Hindlimb muscle (tissue), 1 donor: ENCODE data around the gene ATP5ME. TPM values are rescaled to one million over a fixed set of nuclear protein-coding genes. Genes with fewer than 3 reads are reported as not detected.
"Not testable (repeated sequence)": the region's sequence is repeated elsewhere in the genome, so short reads cannot be mapped to it uniquely, and the experiment has no call there.

Experiments used
- DNase-seq: peaks from one replicate; pipeline ENCODE4 v3.0.0-alpha.2; 2013
- polyA plus RNA-seq: library from polyadenylated mRNA; unstranded; fragments of 120-200 nt; gene quantifications from one replicate; pipeline ENCODE4 v1.2.1, GENCODE V29; 2013; ENCODE audit not compliant: insufficient read length

Gene ATP5ME
- polyA plus RNA-seq, 1 donor = 251 TPM

GRCh38 chr4:683247-683897 lies 9.3 kb upstream of the ATP5ME start:
- DNase-seq = no peak

DNA sequence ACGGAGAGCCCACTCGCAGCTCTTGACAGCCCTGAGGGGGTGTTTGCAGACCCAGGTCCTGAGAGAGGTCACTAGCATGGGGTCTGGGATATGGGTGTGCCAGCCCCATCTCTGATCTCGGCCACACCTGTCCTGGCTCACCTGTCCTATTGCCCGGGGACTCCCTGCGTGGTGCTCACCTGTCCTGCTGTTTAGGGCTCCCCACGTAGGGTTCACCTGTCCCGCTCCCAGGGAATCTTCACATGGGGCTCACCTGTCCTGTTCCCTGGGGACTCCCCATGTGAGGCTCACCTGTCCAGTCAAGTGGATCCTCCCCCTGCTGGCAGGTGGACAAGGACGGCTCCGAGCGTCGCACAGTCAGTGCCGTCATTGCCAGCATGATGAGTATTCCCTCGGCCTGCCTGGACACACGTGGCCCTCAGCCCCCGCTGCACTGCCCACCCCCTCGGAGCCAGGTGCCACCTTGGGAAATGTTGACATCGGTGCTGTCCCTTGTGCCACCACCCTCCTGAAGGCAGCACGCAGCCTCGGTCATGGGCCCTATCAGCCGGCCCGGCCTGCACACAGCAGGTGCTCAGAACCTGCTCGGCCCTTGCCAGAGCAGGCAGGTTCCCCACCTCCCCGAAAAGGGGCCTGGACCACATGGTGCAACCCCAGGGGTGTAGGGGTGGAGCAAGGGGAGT lies 8.6 kb upstream of the ATP5ME start:
- DNase-seq = no peak

DNA sequence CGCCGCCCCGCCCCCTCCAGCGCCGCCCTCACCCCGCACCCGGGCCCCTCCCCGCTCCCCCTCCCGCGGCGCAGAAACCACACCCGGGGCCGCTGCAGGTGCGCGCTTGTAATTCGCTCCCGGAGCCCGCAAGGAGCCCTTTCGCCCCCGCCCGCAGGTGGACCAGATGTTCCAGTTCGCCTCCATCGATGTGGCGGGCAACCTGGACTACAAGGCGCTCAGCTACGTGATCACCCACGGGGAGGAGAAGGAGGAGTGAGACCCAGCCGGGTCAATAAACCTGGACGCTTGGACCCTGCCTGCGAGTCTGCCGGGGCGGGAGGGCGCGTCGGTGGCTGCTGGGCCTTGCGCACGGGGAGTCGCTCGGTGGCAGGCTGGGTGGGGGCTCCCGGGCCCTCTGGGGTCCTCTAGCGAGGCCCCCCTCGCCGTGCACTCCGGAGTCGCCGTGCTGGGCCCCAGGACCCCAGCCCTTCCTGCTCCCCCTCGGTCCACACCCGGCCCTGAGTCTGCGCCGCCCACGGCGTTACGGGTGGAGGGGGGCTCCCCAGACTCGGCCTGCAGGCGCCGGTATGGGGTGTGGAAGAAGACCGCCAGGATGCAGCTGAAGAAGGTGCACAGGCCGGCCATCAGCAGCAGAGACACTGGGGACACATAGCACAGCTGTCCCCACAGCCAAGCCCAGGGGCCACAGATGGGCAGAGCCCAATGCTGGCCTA lies 7.8 kb upstream of the ATP5ME start:
- DNase-seq = no peak

- DNase-seq = peak; percentile 74
Measured at GRCh38 chr4:680928-681645, 7.0 kb upstream of the ATP5ME start.

- DNase-seq = no peak
Measured at GRCh38 chr4:680551-680927, 6.5 kb upstream of the ATP5ME start.

GRCh38 chr4:680091-680490 lies 6.0 kb upstream of the ATP5ME start:
- DNase-seq = no peak

DNA sequence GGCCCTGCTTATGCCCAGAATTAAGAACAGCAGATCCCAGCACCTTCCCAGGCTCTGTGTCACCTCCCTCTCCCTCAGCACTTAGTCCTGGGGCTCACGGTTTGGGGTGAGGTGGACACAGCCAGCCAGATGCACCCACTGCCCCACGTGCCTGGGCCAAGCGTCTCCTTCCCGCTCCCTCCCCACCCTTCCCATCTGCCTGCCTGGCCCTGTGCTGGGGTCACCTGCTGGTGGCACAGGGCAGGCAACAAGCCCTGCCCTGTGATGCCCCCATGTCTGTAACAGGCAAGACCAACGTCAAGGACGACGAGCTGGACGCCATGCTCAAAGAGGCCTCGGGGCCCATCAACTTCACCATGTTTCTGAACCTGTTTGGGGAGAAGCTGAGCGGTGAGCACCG lies 5.6 kb upstream of the ATP5ME start:
- DNase-seq = no peak

- DNase-seq = no peak
Measured at GRCh38 chr4:679104-679481, 5.0 kb upstream of the ATP5ME start.

- no peak for DNase-seq
Measured at GRCh38 chr4:678331-679103, 4.4 kb upstream of the ATP5ME start.

GRCh38 chr4:677431-678293 lies 3.6 kb upstream of the ATP5ME start:
- DNase-seq = no peak

DNA sequence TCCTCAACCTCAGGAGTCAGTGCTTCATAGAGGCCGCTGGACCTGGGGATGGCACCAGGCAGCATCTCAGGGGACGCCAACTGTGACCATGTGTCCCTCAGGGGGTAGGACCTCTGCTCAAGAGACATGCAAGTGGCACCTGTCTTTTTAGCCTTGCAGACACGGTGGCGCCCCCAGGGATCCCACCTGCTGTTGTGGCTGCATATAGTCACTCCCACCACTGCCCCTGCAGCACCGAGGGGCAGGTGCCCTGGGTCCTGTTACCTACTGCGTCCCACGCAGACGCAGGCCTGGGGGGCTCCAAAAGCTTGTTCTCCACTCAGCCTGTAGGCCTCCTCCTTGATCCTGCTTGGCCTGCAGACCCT lies 2.8 kb upstream of the ATP5ME start:
- DNase-seq = no peak

- no peak for DNase-seq
Measured at GRCh38 chr4:675980-676870, 2.1 kb upstream of the ATP5ME start.

DNA sequence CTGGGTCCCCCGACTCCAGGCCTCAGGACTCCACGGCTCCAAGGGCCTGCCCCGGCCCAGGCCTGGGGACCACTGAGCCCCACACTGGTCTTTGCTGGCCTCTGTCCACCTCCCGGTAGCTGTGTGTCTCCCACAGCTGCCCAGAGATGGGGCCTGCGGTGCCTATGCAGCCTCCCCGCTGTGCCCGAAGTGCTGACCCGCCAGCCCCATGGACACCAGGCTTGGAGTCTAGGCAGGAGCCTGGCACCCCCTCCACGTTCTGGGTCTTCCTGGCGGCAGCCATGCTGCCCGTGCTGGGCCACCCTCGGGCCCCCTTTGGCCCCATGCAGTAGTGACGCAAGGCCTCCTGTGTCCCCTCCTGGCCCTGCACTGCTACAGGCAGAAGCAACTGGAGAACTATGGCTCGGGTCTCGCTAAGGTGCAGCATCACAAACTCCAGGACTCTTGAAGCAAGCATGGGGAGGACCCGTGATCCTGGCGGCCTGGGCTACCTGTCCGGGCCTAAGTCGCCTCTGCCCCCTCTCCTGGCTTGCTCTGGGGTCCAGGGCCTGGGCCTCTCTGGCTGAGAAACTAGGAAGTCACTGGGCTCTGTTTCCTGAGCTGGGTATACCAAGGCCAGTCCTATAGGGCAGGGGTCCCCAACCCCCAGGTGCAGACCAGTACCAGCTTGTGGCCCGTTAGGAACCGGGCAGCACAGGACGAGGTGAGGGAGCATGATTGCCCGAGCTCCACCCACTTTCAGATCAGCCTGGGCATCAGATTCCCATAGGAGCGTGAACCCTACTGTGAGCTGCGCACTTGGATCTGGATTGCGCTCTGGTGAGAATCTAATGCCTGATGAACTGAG lies 1.2 kb upstream of the ATP5ME start:
- DNase-seq = no peak

- DNase-seq = no peak
Measured at GRCh38 chr4:673349-674091, 556 bp downstream of the ATP5ME start.

- no peak for DNase-seq
Measured at GRCh38 chr4:671769-672168, 2.3 kb downstream of the ATP5ME start.

- not testable (repeated sequence) for DNase-seq
Measured at GRCh38 chr4:669806-670559, 4.1 kb downstream of the ATP5ME start.

DNA sequence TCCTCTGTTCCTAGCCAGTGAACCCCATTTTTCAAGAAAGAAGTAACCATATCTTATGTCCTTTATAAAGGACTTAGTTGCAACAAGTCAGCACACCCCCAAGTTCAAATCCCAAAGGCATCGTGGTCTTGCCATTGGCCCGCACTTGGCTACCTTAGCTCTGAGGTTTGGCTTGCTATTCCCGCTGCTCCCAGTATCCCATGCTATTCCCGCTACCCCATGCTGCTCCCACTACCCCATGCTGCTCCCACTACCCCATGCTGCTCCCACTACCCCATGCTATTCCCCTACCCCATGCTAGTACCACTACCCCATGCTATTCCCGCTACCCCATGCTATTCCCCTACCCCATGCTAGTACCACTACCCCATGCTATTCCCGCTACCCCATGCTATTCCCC lies 5.9 kb downstream of the ATP5ME start:
- not testable (repeated sequence) for DNase-seq

DNA sequence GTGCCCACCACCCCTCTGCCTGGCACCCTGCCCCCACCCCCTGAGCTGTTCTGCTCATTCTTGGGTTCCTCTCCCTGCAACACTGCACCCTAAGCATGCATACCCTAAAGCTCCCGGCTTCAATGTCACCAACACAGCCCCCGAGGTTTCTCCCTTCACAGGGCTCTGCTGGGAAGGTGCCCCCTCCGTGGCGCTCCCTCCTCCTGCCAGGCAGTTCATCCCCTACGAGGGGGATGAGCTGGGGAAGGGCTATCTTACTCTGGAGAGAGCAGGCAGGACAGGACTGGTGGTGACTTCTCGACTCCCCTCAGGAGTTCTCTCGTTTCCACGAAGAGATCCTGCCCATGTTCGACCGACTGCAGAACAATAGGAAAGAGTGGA lies 6.5 kb downstream of the ATP5ME start:
- no peak for DNase-seq
